ENCODE measurements around the gene AKAP13. TPM values are rescaled to one million over a fixed set of nuclear protein-coding genes. Genes with fewer than 3 reads are reported as not detected.

AKAP13 gene
- total RNA-seq, 1 donor from 2014 or later, result 145 TPM

DNA sequence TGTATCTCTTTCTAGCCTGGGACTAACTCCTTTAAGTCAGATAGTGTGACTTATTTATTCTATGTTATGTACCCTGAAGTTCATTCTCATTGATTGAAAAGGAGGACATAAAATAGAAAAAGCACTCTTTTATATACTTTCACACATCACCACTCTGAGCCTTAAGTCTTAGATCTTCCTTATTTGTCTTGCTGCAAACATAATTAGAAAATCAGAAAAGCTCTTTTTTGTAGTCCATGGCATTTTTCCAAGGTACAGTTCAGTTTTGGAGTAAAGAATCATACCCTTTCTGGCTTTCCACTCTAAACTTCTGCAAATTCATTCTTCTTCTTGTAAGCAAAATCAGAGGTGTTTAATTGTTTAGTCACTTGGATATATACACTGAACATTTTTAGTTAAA lies 75.5 kb downstream of the AKAP13 start:
- peaks cover 5% of the 10 kb centered on the region for H3K9me3 Mint-ChIP-seq (ENCODE audit: unreplicated experiment)
- H3K36me3 Mint-ChIP-seq (ENCODE audit: unreplicated experiment), result peaks cover 13% of the 10 kb centered on the region
- no peak overlapping the region for H3K4me3 Mint-ChIP-seq (ENCODE audit: unreplicated experiment)
- peaks cover 3% of the 10 kb centered on the region for H3K27me3 Mint-ChIP-seq (ENCODE audit: unreplicated experiment)
- peaks cover 7% of the 10 kb centered on the region for H3K4me1 Mint-ChIP-seq (ENCODE audit: low read depth, unreplicated experiment)
- TF ChIP-seq, protein P1, sequence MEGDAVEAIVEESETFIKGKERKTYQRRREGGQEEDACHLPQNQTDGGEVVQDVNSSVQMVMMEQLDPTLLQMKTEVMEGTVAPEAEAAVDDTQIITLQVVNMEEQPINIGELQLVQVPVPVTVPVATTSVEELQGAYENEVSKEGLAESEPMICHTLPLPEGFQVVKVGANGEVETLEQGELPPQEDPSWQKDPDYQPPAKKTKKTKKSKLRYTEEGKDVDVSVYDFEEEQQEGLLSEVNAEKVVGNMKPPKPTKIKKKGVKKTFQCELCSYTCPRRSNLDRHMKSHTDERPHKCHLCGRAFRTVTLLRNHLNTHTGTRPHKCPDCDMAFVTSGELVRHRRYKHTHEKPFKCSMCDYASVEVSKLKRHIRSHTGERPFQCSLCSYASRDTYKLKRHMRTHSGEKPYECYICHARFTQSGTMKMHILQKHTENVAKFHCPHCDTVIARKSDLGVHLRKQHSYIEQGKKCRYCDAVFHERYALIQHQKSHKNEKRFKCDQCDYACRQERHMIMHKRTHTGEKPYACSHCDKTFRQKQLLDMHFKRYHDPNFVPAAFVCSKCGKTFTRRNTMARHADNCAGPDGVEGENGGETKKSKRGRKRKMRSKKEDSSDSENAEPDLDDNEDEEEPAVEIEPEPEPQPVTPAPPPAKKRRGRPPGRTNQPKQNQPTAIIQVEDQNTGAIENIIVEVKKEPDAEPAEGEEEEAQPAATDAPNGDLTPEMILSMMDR (IDR thresholded peaks at IDR 0.05; ENCODE audit: partially characterized antibody, unreplicated experiment), result no peak
- no peak for DNase-seq
- no peak overlapping the region for H3K27ac Mint-ChIP-seq (ENCODE audit: unreplicated experiment)

- TF ChIP-seq, protein P1 (IDR thresholded peaks at IDR 0.05; ENCODE audit: partially characterized antibody, unreplicated experiment), result no peak
- peaks cover 7% of the 10 kb centered on the region for H3K4me1 Mint-ChIP-seq (ENCODE audit: low read depth, unreplicated experiment)
- H3K9me3 Mint-ChIP-seq (ENCODE audit: unreplicated experiment), result peaks cover 1% of the 10 kb centered on the region
- DNase-seq, result no peak
- H3K4me3 Mint-ChIP-seq (ENCODE audit: unreplicated experiment), result no peak overlapping the region
- H3K36me3 Mint-ChIP-seq (ENCODE audit: unreplicated experiment), result peaks cover 4% of the 10 kb centered on the region
- H3K27ac Mint-ChIP-seq (ENCODE audit: unreplicated experiment), result no peak overlapping the region
- peaks cover 3% of the 10 kb centered on the region for H3K27me3 Mint-ChIP-seq (ENCODE audit: unreplicated experiment)
Measured at GRCh38 chr15:85456798-85457197, 76.4 kb downstream of the AKAP13 start.

- no peak for DNase-seq
- Mint-ChIP-seq H3K9me3 (ENCODE audit: unreplicated experiment) (peaks cover 1% of the 10 kb centered on the region), H3K27me3 (ENCODE audit: unreplicated experiment) (peaks cover 3% of the 10 kb centered on the region), H3K4me1 (ENCODE audit: low read depth, unreplicated experiment) (peaks cover 11% of the 10 kb centered on the region), H3K36me3 (ENCODE audit: unreplicated experiment) (no peaks in the 10 kb centered on the region), H3K27ac (ENCODE audit: unreplicated experiment) (no peak overlapping the region), H3K4me3 (ENCODE audit: unreplicated experiment) (no peak overlapping the region)
- TF ChIP-seq, protein P1 (IDR thresholded peaks at IDR 0.05; ENCODE audit: partially characterized antibody, unreplicated experiment), result no peak
Measured at GRCh38 chr15:85457392-85457968, 77.1 kb downstream of the AKAP13 start.

DNA sequence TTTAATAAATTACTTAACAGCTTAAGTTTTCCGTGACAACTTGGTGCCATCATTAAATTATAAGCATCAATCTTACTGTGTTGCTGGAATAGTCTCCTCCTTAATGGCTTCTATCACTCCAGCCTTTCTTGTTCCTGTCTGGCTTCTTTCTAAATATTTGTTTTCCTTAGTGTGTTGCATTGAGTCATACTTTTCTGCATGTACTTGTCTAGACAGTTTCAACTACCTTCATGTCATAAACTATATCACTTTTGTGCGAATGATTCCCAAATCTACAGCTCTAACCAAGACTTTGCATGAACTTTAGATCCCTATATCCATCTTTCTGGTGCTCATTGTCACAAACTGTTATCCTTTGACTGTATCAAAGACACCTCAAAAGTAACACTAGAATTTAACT lies 78.4 kb downstream of the AKAP13 start:
- Mint-ChIP-seq H3K4me3 (ENCODE audit: unreplicated experiment) (no peak overlapping the region), H3K27ac (ENCODE audit: unreplicated experiment) (no peak overlapping the region), H3K27me3 (ENCODE audit: unreplicated experiment) (peaks cover 2% of the 10 kb centered on the region), H3K36me3 (ENCODE audit: unreplicated experiment) (no peaks in the 10 kb centered on the region), H3K9me3 (ENCODE audit: unreplicated experiment) (peaks cover 1% of the 10 kb centered on the region), H3K4me1 (ENCODE audit: low read depth, unreplicated experiment) (peaks cover 20% of the 10 kb centered on the region)
- TF ChIP-seq, protein P1 (IDR thresholded peaks at IDR 0.05; ENCODE audit: partially characterized antibody, unreplicated experiment), result no peak
- DNase-seq, result no peak

DNA sequence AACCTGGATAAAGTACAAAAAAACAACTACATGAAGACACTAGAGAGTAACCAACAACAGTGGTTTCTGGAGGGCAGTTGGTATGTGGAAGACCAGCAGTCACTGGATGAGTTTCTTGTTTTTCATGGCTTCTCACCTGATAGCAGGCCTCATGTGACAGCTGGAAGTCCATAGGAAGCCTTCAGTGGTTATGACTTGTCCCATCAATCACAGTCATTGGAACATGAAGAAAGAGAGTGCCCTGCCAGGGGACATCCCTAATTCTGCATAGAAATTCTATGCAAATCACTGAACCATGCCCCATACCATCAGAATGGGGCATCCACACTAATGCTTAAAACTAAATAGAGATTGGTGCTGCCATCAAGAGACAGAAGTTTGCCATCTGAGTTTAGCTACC lies 81.6 kb downstream of the AKAP13 start:
- TF ChIP-seq, protein P1 (IDR thresholded peaks at IDR 0.05; ENCODE audit: partially characterized antibody, unreplicated experiment), result no peak
- Mint-ChIP-seq H3K4me3 (ENCODE audit: unreplicated experiment) (no peak overlapping the region), H3K27me3 (ENCODE audit: unreplicated experiment) (peaks cover 2% of the 10 kb centered on the region), H3K9me3 (ENCODE audit: unreplicated experiment) (no peaks in the 10 kb centered on the region), H3K4me1 (ENCODE audit: low read depth, unreplicated experiment) (peaks cover 21% of the 10 kb centered on the region), H3K27ac (ENCODE audit: unreplicated experiment) (no peak overlapping the region), H3K36me3 (ENCODE audit: unreplicated experiment) (no peaks in the 10 kb centered on the region)
- no peak for DNase-seq
